CD8-positive, alpha-beta memory T cell (primary cell): ENCODE measurements around the gene PIP4K2A. TPM values are rescaled to one million over a fixed set of nuclear protein-coding genes. Genes with fewer than 3 reads are reported as not detected.

Source experiments
- CTCF ChIA-PET: fragments of 350-600 bp; sonication (Branson Sonifier 250); formaldehyde crosslinking; loops from one replicate; lab custom pipeline; 2021; ENCODE audit warnings: antibody characterized with exemption; lab: Charles Lee
- POLR2A ChIA-PET: fragments of 350-600 bp; sonication (Branson Sonifier 250); formaldehyde crosslinking; loops from one replicate; lab custom pipeline; 2021; ENCODE audit warnings: antibody characterized with exemption; lab: Charles Lee
- DNase-seq, 5 donors: peaks; one replicate each; pipeline versions ENCODE4 v3.0.0 to v3.0.0-alpha.2; 2020 to 2022; ENCODE audit warnings: mixed read lengths in 1 of 5
- H3K27ac ChIP-seq: one replicate; pipeline ENCODE4 v1.7.0; 2013; ENCODE audit warnings: low read depth, mild to moderate bottlenecking, low read length, moderate library complexity
- H3K27me3 ChIP-seq: 2 replicates; pipeline ENCODE4 v1.7.0; 2013; ENCODE audit warnings: low read length, mild to moderate bottlenecking; ENCODE audit not compliant: insufficient read depth, poor library complexity, severe bottlenecking
- H3K36me3 ChIP-seq: 2 replicates; pipeline ENCODE4 v1.7.0; 2013; ENCODE audit warnings: mild to moderate bottlenecking, low read length, moderate library complexity; ENCODE audit not compliant: insufficient read depth
- H3K4me1 ChIP-seq: 2 replicates; pipeline ENCODE4 v1.7.0; 2013; ENCODE audit warnings: mild to moderate bottlenecking, low read length, moderate library complexity; ENCODE audit not compliant: insufficient read depth
- H3K4me3 ChIP-seq: 2 replicates; pipeline ENCODE4 v1.7.0; 2013; ENCODE audit warnings: mild to moderate bottlenecking, low read length
- H3K9me3 ChIP-seq: 2 replicates; pipeline ENCODE4 v1.7.0; 2013; ENCODE audit warnings: mild to moderate bottlenecking, low read length
- H3K27ac Mint-ChIP-seq, 8 donors: one replicate each; pipeline ENCODE4 v1.8.0; 2020 to 2021; ENCODE audit warnings: mixed read lengths in 8 of 8, mild to moderate bottlenecking in 6 of 8, inconsistent platforms in 3 of 8, moderate library complexity in 3 of 8
- H3K27me3 Mint-ChIP-seq, 2 donors: one replicate each; pipeline ENCODE4 v1.8.0; 2020 to 2021; ENCODE audit warnings: mixed read lengths in 2 of 2, mild to moderate bottlenecking in 1 of 2, moderate library complexity in 1 of 2
- H3K36me3 Mint-ChIP-seq, 3 donors: one replicate each; pipeline ENCODE4 v1.8.0; 2020 to 2021; ENCODE audit warnings: mixed read lengths in 3 of 3, inconsistent platforms in 1 of 3, mild to moderate bottlenecking in 1 of 3
- H3K4me1 Mint-ChIP-seq, 3 donors: one replicate each; pipeline ENCODE4 v1.8.0; 2020 to 2021; ENCODE audit warnings: mixed read lengths in 3 of 3, inconsistent platforms in 1 of 3, mild to moderate bottlenecking in 1 of 3
- H3K4me3 Mint-ChIP-seq, 7 donors: one replicate each; pipeline ENCODE4 v1.8.0; 2020 to 2021; ENCODE audit warnings: mixed read lengths in 7 of 7, mild to moderate bottlenecking in 6 of 7, moderate library complexity in 4 of 7, inconsistent platforms in 2 of 7
- H3K9me3 Mint-ChIP-seq, 5 donors: one replicate each; pipeline ENCODE4 v1.8.0; 2020 to 2022; ENCODE audit warnings: mixed read lengths in 5 of 5, mild to moderate bottlenecking in 3 of 5, moderate library complexity in 2 of 5, inconsistent platforms in 1 of 5
- polyA plus RNA-seq: library from polyadenylated mRNA; unstranded; fragments of 300-500 nt; fragmentation: Illumina TruSeq; gene quantifications from one replicate; pipeline ENCODE4 v1.2.3, GENCODE V29; 2021
- total RNA-seq, 2 experiments: library from RNA; stranded (reverse); gene quantifications; one replicate each; pipeline ENCODE4 v1.2.3, GENCODE V29; 2021

The PIP4K2A gene
- total and polyA plus RNA-seq, 3 experiments from 2014 or later = 116 to 130 (median 120) TPM

DNA sequence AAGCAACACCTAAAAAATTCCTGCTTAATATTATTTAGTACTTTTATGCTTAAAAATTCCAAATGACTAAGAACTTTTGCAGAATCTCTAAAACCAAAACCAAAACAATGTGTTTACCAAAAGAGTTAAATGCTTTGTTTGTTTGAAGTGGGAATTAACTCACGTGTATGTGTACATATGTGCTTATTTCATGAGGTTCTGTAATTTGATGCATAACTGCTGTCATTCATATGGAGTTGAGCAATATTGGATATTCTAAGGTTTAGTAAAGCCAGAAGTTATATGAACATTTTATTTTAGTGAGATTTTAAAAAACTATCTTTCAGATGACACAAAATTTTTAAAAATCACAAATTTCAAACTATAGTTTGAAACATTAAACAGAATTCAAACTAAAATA lies 157.1 kb downstream of the PIP4K2A start:
- Mint-ChIP-seq H3K4me3 (no peak overlapping the region), H3K27ac (peak overlapping the region in 1 of 8 donors; percentile 13), H3K9me3 (peaks cover 0 to 1% (median 0%) of the 10 kb centered on the region in 5 donors), H3K27me3 (peaks cover 0 to 1% of the 10 kb centered on the region in 2 donors), H3K4me1 (peaks cover 14 to 18% (median 16%) of the 10 kb centered on the region in 3 donors), H3K36me3 (peaks cover 3 to 82% (median 8%) of the 10 kb centered on the region in 3 donors)
- POLR2A ChIA-PET = no interaction called here
- Histone ChIP-seq H3K4me3 (no peak overlapping the region), H3K4me1 (no peaks in the 10 kb centered on the region), H3K27ac (no peak overlapping the region), H3K36me3 (peaks cover 10% of the 10 kb centered on the region), H3K9me3 (no peaks in the 10 kb centered on the region), H3K27me3 (no peaks in the 10 kb centered on the region)
- DNase-seq = no peak
- CTCF ChIA-PET = no interaction called here

DNA sequence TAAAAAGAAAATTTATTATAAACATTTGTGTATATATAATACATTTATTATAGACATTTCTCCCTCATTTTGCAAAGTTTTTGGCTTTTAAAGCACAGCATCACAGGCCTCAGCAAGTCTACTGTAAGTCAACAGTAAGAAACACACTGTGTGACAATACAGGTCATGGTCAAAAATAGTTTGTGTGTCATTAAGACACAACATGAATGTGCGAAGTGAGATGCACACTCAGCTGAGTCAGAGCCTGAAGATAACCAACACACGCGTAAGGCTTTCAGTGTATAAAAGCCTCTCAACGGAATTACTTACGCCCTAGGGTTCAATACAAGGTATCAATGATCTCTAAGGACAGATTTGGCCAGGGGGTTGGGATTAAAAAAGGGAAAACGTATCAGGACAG lies 157.6 kb downstream of the PIP4K2A start:
- no peak overlapping the region for H3K4me3 ChIP-seq
- H3K27ac Mint-ChIP-seq = peak overlapping the region in 3 of 8 donors; percentile 13 to 58 (median 48)
- CTCF ChIA-PET = no interaction called here
- no peak for DNase-seq
- no peaks in the 10 kb centered on the region for H3K27me3 ChIP-seq
- H3K27me3 Mint-ChIP-seq = peaks cover 0 to 1% of the 10 kb centered on the region in 2 donors
- H3K9me3 ChIP-seq = no peaks in the 10 kb centered on the region
- H3K36me3 ChIP-seq = peaks cover 10% of the 10 kb centered on the region
- H3K36me3 Mint-ChIP-seq = peaks cover under 1 to 85% (median 7%) of the 10 kb centered on the region in 3 donors
- no peaks in the 10 kb centered on the region for H3K4me1 ChIP-seq
- H3K9me3 Mint-ChIP-seq = peaks cover 0 to 1% (median 0%) of the 10 kb centered on the region in 5 donors
- POLR2A ChIA-PET = no interaction called here
- peaks cover 16 to 24% (median 22%) of the 10 kb centered on the region in 3 donors for H3K4me1 Mint-ChIP-seq
- no peak overlapping the region for H3K27ac ChIP-seq
- no peak overlapping the region for H3K4me3 Mint-ChIP-seq

DNA sequence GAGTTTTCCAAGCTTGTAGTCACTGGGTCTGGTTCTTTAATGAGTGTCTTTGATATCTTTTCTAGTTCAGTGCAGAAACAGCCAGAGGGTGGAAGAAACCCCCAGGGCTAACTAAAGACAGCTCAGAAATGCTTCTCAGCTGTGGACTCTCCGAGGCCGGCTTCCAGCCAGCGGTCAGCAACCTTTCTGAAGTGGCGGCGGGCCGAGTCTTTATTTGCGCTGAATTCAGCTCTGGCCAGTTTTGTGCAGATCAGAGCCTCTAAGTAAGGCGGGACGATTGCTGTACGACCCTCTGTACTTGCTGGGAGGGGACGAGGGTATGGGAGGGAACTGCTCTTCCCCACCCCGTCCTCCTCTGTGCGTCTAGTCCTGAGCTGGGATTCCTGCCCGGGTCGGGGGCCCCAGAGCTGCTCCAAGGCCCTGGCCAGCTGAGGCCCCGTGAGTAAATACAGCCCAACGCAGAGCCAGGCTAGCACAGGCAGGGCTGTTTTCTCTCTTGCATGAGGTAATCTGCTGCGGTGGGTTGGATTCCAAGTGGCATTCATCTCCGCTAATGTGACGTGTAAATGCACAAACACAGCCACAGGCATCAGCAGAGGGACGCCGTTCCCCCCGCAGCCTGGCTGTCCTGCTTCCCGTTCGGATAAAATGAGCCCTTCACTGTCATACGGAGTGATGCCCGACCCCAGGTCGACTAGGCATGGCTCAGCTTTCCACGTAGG lies 159.8 kb downstream of the PIP4K2A start:
- H3K4me1 ChIP-seq = no peaks in the 10 kb centered on the region
- H3K27ac Mint-ChIP-seq = peak overlapping the region in 3 of 8 donors; percentile 26 to 48 (median 38)

DNA sequence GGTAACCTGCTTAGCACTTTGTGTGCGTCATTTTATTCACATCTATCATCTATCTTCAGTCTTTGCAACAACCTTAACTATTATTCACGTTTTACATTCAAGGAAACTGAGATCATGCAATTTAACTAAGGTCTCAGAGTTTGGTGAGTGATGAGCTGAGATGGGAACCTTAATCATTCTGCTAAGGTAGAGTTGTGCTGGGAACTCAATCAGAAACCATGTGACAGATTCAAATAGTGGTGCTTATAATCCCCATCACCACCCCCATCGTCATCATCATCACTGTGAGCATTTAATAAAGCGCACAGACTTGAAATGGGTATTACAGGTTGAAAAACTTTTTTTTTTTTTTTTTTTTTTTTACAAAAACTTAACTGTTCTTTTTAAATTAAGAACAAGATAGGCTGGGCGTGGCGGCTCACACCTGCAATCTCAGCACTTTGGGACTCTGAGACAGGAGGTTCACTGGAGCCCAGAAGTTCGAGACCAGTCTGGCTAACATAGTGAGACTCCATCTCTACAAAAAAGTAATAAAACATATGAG lies 160.9 kb downstream of the PIP4K2A start:
- Histone ChIP-seq H3K27me3 (no peaks in the 10 kb centered on the region), H3K27ac (no peak overlapping the region), H3K4me1 (no peaks in the 10 kb centered on the region), H3K9me3 (no peaks in the 10 kb centered on the region), H3K36me3 (peaks cover 12% of the 10 kb centered on the region), H3K4me3 (no peak overlapping the region)
- Mint-ChIP-seq H3K27ac (peak overlapping the region in 3 of 8 donors; percentile 19 to 29 (median 26)), H3K36me3 (peaks cover 5 to 85% (median 11%) of the 10 kb centered on the region in 3 donors), H3K4me1 (peaks cover 27 to 30% (median 27%) of the 10 kb centered on the region in 3 donors), H3K9me3 (peaks cover 0 to 1% (median 0%) of the 10 kb centered on the region in 5 donors), H3K27me3 (no peaks in the 10 kb centered on the region), H3K4me3 (no peak overlapping the region)
- DNase-seq = no peak
- ChIA-PET POLR2A (no interaction called here), CTCF (interaction anchor here (0.9 to 1.3 kb wide), 3 partner anchors 435 to 563 kb away, joined by 3 read pairs; no protein-coding TSS in a partner anchor)

More for the DNA sequence above, 159.8 kb downstream of the PIP4K2A start:
- H3K27me3 ChIP-seq = no peaks in the 10 kb centered on the region
- Mint-ChIP-seq H3K4me1 (peaks cover 25 to 35% (median 27%) of the 10 kb centered on the region in 3 donors), H3K36me3 (peaks cover 5 to 88% (median 11%) of the 10 kb centered on the region in 3 donors), H3K27me3 (no peaks in the 10 kb centered on the region), H3K4me3 (no peak overlapping the region), H3K9me3 (peaks cover 0 to 1% (median 0%) of the 10 kb centered on the region in 5 donors)
- no peaks in the 10 kb centered on the region for H3K9me3 ChIP-seq
- no peak overlapping the region for H3K4me3 ChIP-seq
- ChIA-PET CTCF (interaction anchor here (1.0 to 1.7 kb wide), 5 partner anchors 11 to 564 kb away, joined by 3 to 6 read pairs (median 3); no protein-coding TSS in a partner anchor), POLR2A (no interaction called here)
- H3K36me3 ChIP-seq = peaks cover 18% of the 10 kb centered on the region
- DNase-seq = no peak
- H3K27ac ChIP-seq = no peak overlapping the region

DNA sequence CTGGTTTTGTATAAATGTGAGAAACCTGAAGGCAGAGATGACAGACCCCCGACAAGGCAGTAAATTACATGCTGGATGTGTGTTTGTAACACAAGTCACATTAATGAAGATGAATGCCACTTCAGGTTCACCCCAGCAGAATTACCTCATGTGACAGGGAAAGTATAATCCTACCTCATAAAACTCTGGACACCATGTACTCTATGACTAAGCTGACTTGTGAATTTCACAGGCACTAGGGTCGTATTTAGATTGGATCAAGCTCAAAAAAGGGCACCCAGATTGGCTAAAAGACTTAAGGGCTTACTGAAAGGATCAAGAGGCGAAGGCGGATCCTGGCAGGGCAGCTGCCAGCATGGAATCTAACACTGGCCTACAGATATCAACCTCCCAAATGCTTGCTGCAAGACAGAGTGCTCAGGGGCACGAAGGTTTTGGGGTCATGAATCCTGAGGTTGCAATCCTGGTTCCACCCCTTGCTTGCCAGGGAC lies 161.4 kb downstream of the PIP4K2A start:
- no peak overlapping the region for H3K27ac ChIP-seq
- no peak overlapping the region for H3K4me3 ChIP-seq
- H3K4me1 ChIP-seq = no peaks in the 10 kb centered on the region
- peaks cover 16% of the 10 kb centered on the region for H3K36me3 ChIP-seq
- peaks cover 0 to 1% (median 0%) of the 10 kb centered on the region in 5 donors for H3K9me3 Mint-ChIP-seq
- peaks cover 23 to 30% (median 27%) of the 10 kb centered on the region in 3 donors for H3K4me1 Mint-ChIP-seq
- H3K9me3 ChIP-seq = no peaks in the 10 kb centered on the region
- H3K4me3 Mint-ChIP-seq = no peak overlapping the region
- H3K27ac Mint-ChIP-seq = peak overlapping the region in 3 of 8 donors; percentile 19 to 70 (median 22)
- H3K27me3 Mint-ChIP-seq = no peaks in the 10 kb centered on the region
- no peaks in the 10 kb centered on the region for H3K27me3 ChIP-seq
- no peak for DNase-seq
- H3K36me3 Mint-ChIP-seq = peaks cover 5 to 85% (median 11%) of the 10 kb centered on the region in 3 donors
- ChIA-PET CTCF (interaction anchor here (0.9 kb wide), 1 partner anchor 559 kb away, joined by 3 read pairs; no protein-coding TSS in a partner anchor), POLR2A (no interaction called here)

DNA sequence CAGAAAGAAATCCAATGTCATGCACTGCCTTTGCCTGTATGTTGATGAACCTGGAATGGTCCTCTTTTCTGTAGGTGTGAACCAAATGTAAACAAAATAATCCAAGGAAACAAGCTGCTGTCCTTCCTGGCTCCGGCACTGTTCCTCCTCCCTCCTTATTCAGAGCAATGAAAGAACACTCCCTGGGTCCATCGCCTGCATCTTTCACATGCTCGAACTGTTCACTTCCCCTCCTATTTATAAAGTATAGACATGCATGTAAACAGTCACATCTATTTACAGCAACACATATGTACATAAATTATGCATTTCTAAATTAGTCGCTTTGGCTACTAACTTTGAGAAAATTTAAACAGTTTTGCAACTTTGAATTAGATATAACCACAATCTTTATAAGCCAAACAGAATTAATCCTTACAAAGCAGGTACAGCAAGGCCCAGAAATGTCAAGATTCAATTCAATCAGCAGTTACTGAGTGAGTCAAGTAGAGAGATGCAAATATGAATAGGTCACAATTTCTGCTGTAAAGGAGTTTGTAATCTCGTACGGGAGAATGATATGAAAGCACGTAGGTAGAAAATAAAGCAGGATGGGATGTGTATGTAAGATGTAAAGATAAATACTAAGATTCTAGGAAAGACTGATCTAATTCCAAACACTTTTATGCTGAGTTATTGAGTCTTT lies 162.6 kb downstream of the PIP4K2A start:
- ChIA-PET CTCF (interaction anchor here (1.0 to 2.2 kb wide), 3 partner anchors 12 to 437 kb away, joined by 3 to 10 read pairs (median 6); no protein-coding TSS in a partner anchor), POLR2A (no interaction called here)
- no peaks in the 10 kb centered on the region for H3K4me1 ChIP-seq
- Mint-ChIP-seq H3K9me3 (peaks cover 0 to 1% (median 0%) of the 10 kb centered on the region in 5 donors), H3K36me3 (peaks cover 5 to 90% (median 14%) of the 10 kb centered on the region in 3 donors), H3K27me3 (no peaks in the 10 kb centered on the region), H3K4me3 (no peak overlapping the region), H3K4me1 (peaks cover 28 to 35% (median 31%) of the 10 kb centered on the region in 3 donors), H3K27ac (peak overlapping the region in 6 of 8 donors; percentile 7 to 84 (median 28))
- H3K9me3 ChIP-seq = no peaks in the 10 kb centered on the region
- no peak overlapping the region for H3K27ac ChIP-seq
- H3K27me3 ChIP-seq = no peaks in the 10 kb centered on the region
- peaks cover 27% of the 10 kb centered on the region for H3K36me3 ChIP-seq
- DNase-seq = no peak
- no peak overlapping the region for H3K4me3 ChIP-seq

DNA sequence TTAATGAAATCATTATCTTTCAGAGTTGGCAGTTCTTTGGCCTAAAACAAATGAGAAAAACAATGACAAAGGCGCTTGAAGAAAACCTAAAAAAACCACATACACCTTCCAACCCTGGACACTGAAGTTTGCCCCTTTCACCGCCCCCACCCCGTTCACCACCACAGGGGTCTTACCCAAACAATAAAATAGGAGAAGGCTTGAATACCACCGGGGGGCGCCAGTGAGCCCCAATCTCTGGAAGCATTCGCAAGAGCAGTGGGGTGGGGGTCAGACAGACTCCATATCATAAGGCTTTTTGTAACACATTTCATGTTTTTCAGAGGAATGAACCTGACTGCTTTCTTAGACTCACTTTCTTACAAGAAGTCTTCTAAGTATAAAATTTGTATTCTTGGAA lies 163.6 kb downstream of the PIP4K2A start:
- DNase-seq = peak; percentile 55 to 81 (median 65)
- H3K27ac Mint-ChIP-seq = peak overlapping the region in 7 of 8 donors; percentile 40 to 92 (median 69)

More for the DNA sequence above, 163.6 kb downstream of the PIP4K2A start:
- peaks cover 0 to 1% (median 0%) of the 10 kb centered on the region in 5 donors for H3K9me3 Mint-ChIP-seq
- no peak overlapping the region for H3K27ac ChIP-seq
- H3K27me3 Mint-ChIP-seq = no peaks in the 10 kb centered on the region
- H3K9me3 ChIP-seq = no peaks in the 10 kb centered on the region
- POLR2A ChIA-PET = interaction anchor here (0.6 kb wide), 1 partner anchor 210 kb away, joined by 3 read pairs; no protein-coding TSS in a partner anchor
- peaks cover 9 to 92% (median 22%) of the 10 kb centered on the region in 3 donors for H3K36me3 Mint-ChIP-seq
- no peaks in the 10 kb centered on the region for H3K4me1 ChIP-seq
- H3K4me3 Mint-ChIP-seq = peak overlapping the region in 1 of 7 donors; percentile 46
- H3K4me1 Mint-ChIP-seq = peaks cover 33 to 41% (median 38%) of the 10 kb centered on the region in 3 donors
- H3K36me3 ChIP-seq = peaks cover 33% of the 10 kb centered on the region
- H3K4me3 ChIP-seq = no peak overlapping the region
- H3K27me3 ChIP-seq = no peaks in the 10 kb centered on the region
- CTCF ChIA-PET = interaction anchor here (0.9 to 2.2 kb wide), 4 partner anchors 11 to 438 kb away, joined by 3 to 10 read pairs (median 5); no protein-coding TSS in a partner anchor
